ENCODE data around the gene PLXNA4. TPM values are rescaled to one million over a fixed set of nuclear protein-coding genes. Genes with fewer than 3 reads are reported as not detected.

PLXNA4 gene
- total RNA-seq, 1 experiment from 2014 or later = not detected

- TF ChIP-seq ZBTB33 (IDR thresholded peaks at IDR 0.05; ENCODE audit: extremely low read depth, insufficient replicate concordance, low read length) (no peak), MAX (IDR thresholded peaks at IDR 0.05) (no peak), TCF7L2 (IDR thresholded peaks at IDR 0.05; ENCODE audit: borderline replicate concordance, extremely low read depth, insufficient read depth, insufficient read length) (no peak)
Measured at GRCh38 chr7:132604121-132604520, 27.9 kb upstream of the PLXNA4 start (continued).

- H3K4me1 ChIP-seq (ENCODE audit: control insufficient read depth in 1 of 2, insufficient read depth in 2 of 2, low read length in 2 of 2) = no peaks in the 10 kb centered on the region
- no peaks in the 10 kb centered on the region for H3K36me3 ChIP-seq (ENCODE audit: control insufficient read depth in 1 of 2, insufficient read depth in 2 of 2, low read length in 2 of 2)
- DNase-seq (ENCODE audit: low read depth, low spot score) (no peak), ATAC-seq (no peak)
- H4K20me1 ChIP-seq (ENCODE audit: insufficient read depth) = no peaks in the 10 kb centered on the region
- peaks cover 55% of the 10 kb centered on the region for H3K27me3 ChIP-seq (ENCODE audit: insufficient read depth, low read length)
- TF ChIP-seq CTCF (IDR thresholded peaks at IDR 0.05 in 2 of 3, conservative IDR thresholded peaks at IDR 0.05 in 1 of 3; ENCODE audit: borderline replicate concordance in 1 of 3, insufficient read depth in 1 of 3, low read depth in 2 of 3, low read length in 2 of 3) (peak in 1 of 3 experiments; percentile 18; a peak in 1 of 6 replicates), MAX (IDR thresholded peaks at IDR 0.05) (no peak)
- no TSS peak for BruUV-seq (replicated peaks)
- intact Hi-C loops (cut with micrococcal nuclease) = no loop called here
- H3K9me2 ChIP-seq (ENCODE audit: insufficient read depth) = no peaks in the 10 kb centered on the region
- ChIA-PET CTCF (no interaction called here), POLR2A (no interaction called here), RAD21 (ENCODE audit: low non-redundant PET in 1 of 2, low total read pairs in 2 of 2, uncharacterized antibody in 2 of 2, unreplicated experiment in 2 of 2) (no interaction called here)
- H3K4me3 ChIP-seq (replicated peaks in 1 of 2; ENCODE audit: low read depth in 1 of 2, low read length in 2 of 2) = no peak overlapping the region
- no peak overlapping the region for H3K27ac ChIP-seq (ENCODE audit: low read depth, low read length)
- H3K4me2 ChIP-seq (ENCODE audit: low read length) = no peak overlapping the region
- H2AFZ ChIP-seq (ENCODE audit: low read depth, low read length, poor library complexity, severe bottlenecking) = no peak overlapping the region
- no peaks in the 10 kb centered on the region for H3K79me2 ChIP-seq (ENCODE audit: insufficient read depth, low read length)
- no peaks in the 10 kb centered on the region for H3K9me3 ChIP-seq (ENCODE audit: control insufficient read depth in 1 of 2, insufficient read depth in 1 of 2, low read depth in 1 of 2, low read length in 2 of 2)
- no peak overlapping the region for H3K9ac ChIP-seq (ENCODE audit: low read length)
Measured at GRCh38 chr7:132603220-132603833, 27.1 kb upstream of the PLXNA4 start.
